Natural killer cell treated with Interleukin-12 subunit alpha and Interleukin-12 subunit beta and Interleukin-15 and Interleukin-18, amount 100 ng/mL, for 72 hours (primary cell): ENCODE measurements around the gene PYROXD2. TPM values are rescaled to one million over a fixed set of nuclear protein-coding genes. Genes with fewer than 3 reads are reported as not detected.
A peak's percentile ranks its signal among the peaks of the same experiment; 100 is the strongest.

Experiments
- ATAC-seq, 2 donors: fragments of 150-1000 bp; cut with Tn5 transposase in 1 of 2; sonication (Bioruptor Pico), chemical (Tn5 transposase) in 1 of 2; 2 replicates each; pipeline ENCODE4 v1.10.0; 2021
- DNase-seq: peaks from one replicate; pipeline ENCODE4 v3.0.0; 2022; ENCODE audit warnings: low spot score
- H3K27ac Mint-ChIP-seq, 2 donors: 1 replicate in 1 of 2; 2 replicates in 1 of 2; pipeline ENCODE4 v1.8.0; 2022; ENCODE audit warnings: mixed read lengths in 2 of 2, mild to moderate bottlenecking in 1 of 2, moderate library complexity in 1 of 2
- H3K27me3 Mint-ChIP-seq, 2 donors: 1 replicate in 1 of 2; 2 replicates in 1 of 2; pipeline ENCODE4 v1.8.0; 2022; ENCODE audit warnings: mixed read lengths in 2 of 2
- H3K36me3 Mint-ChIP-seq: one replicate; pipeline ENCODE4 v1.8.0; 2022; ENCODE audit warnings: mixed read lengths
- H3K4me1 Mint-ChIP-seq, 2 donors: 1 replicate in 1 of 2; 2 replicates in 1 of 2; pipeline ENCODE4 v1.8.0; 2022; ENCODE audit warnings: low read depth in 2 of 2, mixed read lengths in 2 of 2, mild to moderate bottlenecking in 1 of 2
- H3K4me3 Mint-ChIP-seq: one replicate; pipeline ENCODE4 v1.8.0; 2022; ENCODE audit warnings: mixed read lengths
- H3K9me3 Mint-ChIP-seq: 2 replicates; pipeline ENCODE4 v1.8.0; 2022; ENCODE audit warnings: mixed read lengths
- total RNA-seq, 2 donors: library from RNA; stranded (reverse); gene quantifications; one replicate each; pipeline ENCODE4 v1.2.3, GENCODE V29; 2022

The PYROXD2 gene
- total RNA-seq, 2 donors from 2014 or later: 6.1 to 7.2 TPM

DNA sequence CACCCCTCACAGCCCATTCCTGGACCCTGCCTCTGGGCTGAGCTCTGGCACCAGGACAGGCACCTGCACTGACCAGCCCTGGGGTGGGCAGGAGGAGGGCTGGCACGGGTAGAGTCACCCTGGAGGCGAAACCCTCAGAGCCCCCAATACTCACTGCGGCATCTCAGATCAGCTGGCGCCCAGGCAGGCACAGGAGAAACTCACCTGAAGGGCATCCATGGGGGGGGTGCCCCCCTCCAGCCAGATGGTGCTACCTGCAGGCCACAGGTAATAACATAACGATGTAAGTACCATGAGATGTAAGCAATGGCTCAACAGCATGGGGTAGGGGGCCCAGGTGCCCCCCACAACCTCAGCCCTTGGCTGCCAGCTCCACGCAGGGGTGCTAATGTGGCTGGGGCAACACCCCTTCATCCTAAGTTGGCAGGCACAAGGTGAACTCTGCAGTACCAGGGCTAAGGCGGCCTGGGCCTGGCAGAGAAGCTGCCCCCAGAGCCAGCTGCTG lies 12.1 kb upstream of the PYROXD2 start:
- no peaks in the 10 kb centered on the region for H3K27me3 Mint-ChIP-seq
- no peak overlapping the region for H3K4me3 Mint-ChIP-seq
- no peaks in the 10 kb centered on the region for H3K9me3 Mint-ChIP-seq
- no peak overlapping the region for H3K27ac Mint-ChIP-seq
- no peak for ATAC-seq
- no peaks in the 10 kb centered on the region for H3K4me1 Mint-ChIP-seq
- H3K36me3 Mint-ChIP-seq: peaks cover 15% of the 10 kb centered on the region
- DNase-seq: no peak

DNA sequence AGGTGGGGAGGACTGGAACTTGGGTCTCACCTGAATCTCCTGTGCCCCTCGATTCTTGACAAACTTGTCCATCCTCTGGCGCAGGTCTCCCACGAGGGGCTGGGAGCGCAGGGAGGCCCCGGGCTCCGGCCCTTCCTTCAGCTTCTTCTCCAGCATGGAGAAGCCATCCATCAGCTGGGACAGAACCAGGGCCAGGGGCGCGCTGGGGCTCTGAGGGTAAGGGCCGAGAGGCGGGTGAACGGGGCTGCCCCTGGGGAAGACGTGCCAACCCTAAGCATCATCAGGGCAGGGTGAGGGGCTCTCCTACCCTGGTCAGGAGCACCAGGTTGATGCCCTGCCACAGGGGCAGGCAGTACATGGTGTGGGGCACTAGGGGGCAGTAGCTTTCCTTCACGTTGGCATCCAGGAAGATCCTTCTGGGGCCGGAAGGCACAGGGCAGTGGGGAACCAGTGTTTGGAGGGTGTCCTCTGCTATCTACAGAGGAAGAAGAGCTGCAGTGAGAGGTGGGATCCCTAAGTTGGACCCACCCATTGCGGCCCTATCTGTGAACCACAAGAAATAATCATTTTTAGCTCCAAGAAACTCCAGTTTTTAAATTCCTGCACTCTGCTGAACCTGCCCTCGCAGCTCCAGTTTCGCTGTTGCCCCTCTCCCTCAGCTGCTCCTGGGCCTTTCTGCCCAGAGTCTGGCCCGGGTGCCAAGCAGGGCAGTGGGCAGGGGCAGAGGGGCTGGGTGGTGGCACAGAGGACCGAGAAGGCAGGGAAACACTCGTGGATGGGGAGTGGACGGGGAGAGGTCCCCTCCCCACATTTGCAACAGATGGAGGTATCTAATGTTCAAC lies 10.8 kb upstream of the PYROXD2 start:
- Mint-ChIP-seq H3K4me1 (no peaks in the 10 kb centered on the region), H3K4me3 (no peak overlapping the region), H3K36me3 (peaks cover 9% of the 10 kb centered on the region), H3K27me3 (no peaks in the 10 kb centered on the region), H3K27ac (no peak overlapping the region), H3K9me3 (no peaks in the 10 kb centered on the region)
- DNase-seq: no peak
- ATAC-seq: peak; percentile 52 to 57

DNA sequence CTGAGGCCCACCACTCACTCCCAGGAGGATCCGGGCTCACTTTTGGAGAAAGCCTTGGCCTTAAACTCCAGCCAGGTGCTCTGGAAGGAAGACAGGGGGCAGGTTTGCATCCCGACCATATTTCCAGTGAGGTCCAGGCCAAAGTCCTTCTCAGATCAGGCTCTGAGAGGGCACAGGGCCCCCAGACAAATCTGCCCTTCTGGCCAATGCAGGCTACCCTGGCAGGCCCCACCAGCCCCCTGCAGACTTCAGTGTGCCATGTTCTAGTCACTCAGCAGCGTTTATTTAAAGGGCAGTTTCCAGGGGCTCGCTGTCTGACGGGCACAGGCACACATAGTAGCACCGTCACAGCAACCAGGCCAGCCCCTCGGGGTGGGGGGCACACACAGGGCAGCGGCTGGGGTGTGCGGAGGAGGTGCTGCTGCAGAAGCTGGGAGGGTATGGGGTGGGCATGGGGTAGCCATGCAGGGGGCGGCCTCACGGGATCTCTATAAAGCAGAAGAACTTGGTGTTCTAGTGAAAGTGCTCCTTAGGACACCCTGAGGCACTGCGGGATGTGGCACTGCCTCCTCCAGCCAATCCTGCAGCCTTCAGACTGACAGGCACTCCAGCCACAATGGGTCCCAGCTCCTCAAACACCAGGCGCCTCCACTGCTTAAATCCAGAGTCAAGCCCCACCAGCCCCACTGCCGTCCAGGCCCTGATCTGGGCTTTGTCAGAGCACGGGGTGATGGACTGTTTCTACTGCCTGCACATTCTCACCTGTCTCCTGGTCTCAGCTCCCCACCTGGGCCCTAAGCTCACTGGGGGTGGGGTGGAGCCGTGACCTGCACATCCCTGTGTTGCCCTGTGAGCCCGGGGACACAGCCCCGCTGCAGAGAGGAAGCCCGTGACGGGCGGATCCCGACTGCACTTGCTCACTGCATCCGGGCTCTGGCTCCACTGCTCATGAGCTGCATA lies 9.6 kb upstream of the PYROXD2 start:
- H3K9me3 Mint-ChIP-seq: no peaks in the 10 kb centered on the region
- H3K4me3 Mint-ChIP-seq: no peak overlapping the region
- H3K36me3 Mint-ChIP-seq: peaks cover 6% of the 10 kb centered on the region
- ATAC-seq: no peak
- no peak overlapping the region for H3K27ac Mint-ChIP-seq
- H3K27me3 Mint-ChIP-seq: no peaks in the 10 kb centered on the region
- DNase-seq: no peak
- peaks cover 0 to 2% of the 10 kb centered on the region in 2 donors for H3K4me1 Mint-ChIP-seq

DNA sequence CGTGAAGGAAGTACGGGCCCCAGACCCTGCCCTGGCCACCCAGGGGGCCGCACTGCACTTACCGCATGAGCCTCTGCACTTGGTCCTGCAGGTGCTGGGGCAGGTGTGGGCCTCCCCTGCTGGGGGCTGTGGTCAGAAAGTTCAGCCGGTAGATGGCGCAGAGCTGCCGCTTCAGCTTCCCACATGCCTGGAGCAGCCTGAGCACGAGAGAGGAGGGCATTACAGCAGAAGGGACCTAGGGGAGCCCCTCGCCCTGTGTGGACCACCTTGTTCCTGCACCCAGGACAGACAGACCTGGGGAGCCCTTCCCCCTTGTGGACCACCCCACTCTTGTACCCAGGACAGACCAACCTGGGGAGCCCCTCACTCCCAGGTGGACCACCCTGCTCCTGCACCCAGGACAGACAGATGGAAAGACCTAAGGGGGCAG lies 8.7 kb upstream of the PYROXD2 start:
- peaks cover 0 to 2% of the 10 kb centered on the region in 2 donors for H3K4me1 Mint-ChIP-seq
- DNase-seq (no peak), ATAC-seq (peak; percentile 8 to 16)
- H3K36me3 Mint-ChIP-seq: peaks cover 6% of the 10 kb centered on the region
- no peak overlapping the region for H3K27ac Mint-ChIP-seq
- H3K4me3 Mint-ChIP-seq: no peak overlapping the region
- H3K9me3 Mint-ChIP-seq: no peaks in the 10 kb centered on the region
- H3K27me3 Mint-ChIP-seq: no peaks in the 10 kb centered on the region

DNA sequence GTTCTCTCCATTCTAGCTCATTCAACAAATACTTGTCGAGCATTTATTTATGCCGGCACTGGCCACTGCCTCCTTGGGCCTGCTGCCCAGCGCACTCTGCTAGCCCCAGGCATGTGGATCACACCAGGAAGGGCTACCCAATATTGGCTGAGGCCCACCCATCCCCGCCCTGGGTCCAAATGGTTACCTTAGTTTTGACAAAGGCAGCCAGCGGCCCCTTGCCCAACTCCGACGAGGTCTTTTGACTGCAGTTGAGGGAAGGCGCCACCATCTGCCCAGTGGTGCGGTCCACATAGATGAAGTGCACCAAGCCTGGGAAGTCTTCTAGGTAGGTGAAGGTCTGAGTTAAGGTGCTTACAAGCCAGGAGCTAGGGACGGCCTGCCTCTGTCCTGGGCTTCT lies 7.2 kb upstream of the PYROXD2 start:
- DNase-seq: no peak
- Mint-ChIP-seq H3K27me3 (no peaks in the 10 kb centered on the region), H3K4me3 (no peak overlapping the region), H3K27ac (no peak overlapping the region), H3K9me3 (no peaks in the 10 kb centered on the region), H3K36me3 (peaks cover 6% of the 10 kb centered on the region), H3K4me1 (peaks cover 0 to 2% of the 10 kb centered on the region in 2 donors)
- no peak for ATAC-seq

DNA sequence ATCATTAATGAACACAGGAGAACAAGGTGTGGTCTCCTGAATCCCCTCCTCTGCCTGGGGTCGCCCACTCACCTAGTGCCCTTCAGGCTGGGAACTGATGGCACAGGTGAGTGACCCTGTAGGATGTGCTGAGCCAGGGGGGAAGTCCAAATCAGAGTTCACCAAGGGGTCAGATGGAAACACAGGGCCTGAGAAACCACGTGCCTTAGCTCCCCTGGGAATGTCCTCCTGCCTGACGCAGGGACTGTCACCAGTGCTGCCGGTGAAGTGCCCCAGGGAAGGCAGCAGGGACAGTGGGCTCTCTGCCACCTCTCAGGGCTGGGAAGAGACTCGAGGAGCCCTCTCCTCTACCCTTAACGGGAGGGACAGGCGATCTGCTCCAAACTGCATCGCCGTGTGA lies 5.8 kb upstream of the PYROXD2 start:
- ATAC-seq (no peak), DNase-seq (no peak)
- no peaks in the 10 kb centered on the region for H3K27me3 Mint-ChIP-seq
- peaks cover 6% of the 10 kb centered on the region for H3K36me3 Mint-ChIP-seq
- peaks cover 0 to 2% of the 10 kb centered on the region in 2 donors for H3K4me1 Mint-ChIP-seq
- H3K27ac Mint-ChIP-seq: no peak overlapping the region
- no peak overlapping the region for H3K4me3 Mint-ChIP-seq
- H3K9me3 Mint-ChIP-seq: no peaks in the 10 kb centered on the region

DNA sequence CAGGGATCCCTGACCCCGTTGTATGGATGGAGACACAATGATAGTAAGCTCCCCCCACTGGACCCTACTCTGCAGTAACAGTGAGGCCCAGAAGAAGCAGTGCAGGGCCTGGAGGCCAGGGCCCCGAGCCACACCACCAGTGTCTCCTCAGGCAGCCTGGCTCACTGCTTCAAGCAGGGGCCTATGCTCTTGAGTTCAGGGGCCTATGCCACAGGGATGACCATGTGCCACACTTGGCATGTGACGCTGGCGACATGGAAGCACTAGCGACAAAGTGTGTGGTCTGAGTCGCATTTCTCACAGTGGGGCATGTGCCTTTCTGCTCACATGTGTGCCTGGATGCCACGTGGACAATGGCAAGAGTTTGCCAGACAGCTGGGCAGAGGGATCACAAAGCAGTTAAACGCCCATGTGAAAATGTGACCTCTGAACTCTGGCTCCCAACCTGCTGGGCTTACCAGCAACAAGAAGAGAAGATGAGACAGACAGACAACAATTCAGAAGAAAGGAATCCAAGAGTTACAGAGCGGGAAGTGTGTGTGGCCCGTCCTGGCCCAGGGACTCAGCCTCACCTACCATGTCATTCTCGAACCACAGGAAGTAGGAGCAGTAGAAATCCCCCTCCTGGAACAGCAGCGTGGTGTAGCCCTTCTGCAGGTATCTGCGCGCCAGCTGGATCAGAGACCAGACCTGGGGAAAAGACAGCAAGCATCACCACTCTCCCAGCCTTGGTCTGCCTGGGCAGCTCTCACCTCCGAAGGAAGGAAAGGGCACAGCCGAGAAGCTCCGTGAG lies 4.7 kb upstream of the PYROXD2 start:
- Mint-ChIP-seq H3K4me1 (peaks cover 5 to 7% of the 10 kb centered on the region in 2 donors), H3K27ac (no peak overlapping the region), H3K9me3 (no peaks in the 10 kb centered on the region), H3K27me3 (no peaks in the 10 kb centered on the region), H3K4me3 (no peak overlapping the region), H3K36me3 (peaks cover 6% of the 10 kb centered on the region)
- ATAC-seq (no peak), DNase-seq (no peak)

DNA sequence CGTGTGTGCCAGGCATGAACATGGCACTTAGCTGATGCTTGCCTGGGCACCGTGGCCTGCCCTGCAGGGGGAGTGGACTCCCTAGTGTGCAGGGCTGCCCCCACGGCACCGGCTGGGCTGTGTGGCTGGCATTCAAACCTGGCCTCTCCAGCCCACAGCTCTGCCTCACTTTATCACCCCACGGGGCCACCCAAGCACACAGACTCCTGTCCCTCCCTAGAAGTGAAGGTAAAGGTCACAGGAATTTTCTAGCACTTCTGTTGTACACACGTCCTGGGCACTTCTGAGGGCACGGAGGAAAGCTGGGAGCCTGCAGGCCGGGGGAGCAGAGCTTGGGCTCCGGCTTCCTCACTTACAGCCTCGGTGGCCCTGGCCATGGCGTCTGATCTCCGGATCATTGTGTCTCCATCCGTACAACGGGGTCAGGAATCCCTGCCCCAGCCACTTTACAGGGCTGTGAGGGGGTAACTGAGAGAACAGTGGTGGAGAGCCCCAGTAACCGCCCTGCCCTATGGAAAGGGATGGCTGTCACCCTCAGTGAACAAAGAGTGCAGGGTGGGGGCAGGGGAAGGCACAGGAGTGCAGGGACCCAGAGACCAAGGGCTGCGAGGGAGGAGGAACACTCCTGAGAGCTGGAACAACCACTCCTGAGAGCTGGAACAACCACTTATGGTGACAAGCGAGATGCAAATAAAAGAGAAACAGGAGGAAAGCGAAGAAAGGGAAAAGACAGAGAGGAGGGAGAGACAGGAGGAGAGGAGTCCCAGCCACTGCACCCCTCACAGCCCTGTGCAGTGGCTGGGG lies 3.9 kb upstream of the PYROXD2 start:
- Mint-ChIP-seq H3K27me3 (no peaks in the 10 kb centered on the region), H3K4me3 (no peak overlapping the region), H3K27ac (no peak overlapping the region), H3K4me1 (peaks cover 11 to 14% of the 10 kb centered on the region in 2 donors), H3K9me3 (no peaks in the 10 kb centered on the region), H3K36me3 (peaks cover 6% of the 10 kb centered on the region)
- no peak for DNase-seq
- no peak for ATAC-seq

DNA sequence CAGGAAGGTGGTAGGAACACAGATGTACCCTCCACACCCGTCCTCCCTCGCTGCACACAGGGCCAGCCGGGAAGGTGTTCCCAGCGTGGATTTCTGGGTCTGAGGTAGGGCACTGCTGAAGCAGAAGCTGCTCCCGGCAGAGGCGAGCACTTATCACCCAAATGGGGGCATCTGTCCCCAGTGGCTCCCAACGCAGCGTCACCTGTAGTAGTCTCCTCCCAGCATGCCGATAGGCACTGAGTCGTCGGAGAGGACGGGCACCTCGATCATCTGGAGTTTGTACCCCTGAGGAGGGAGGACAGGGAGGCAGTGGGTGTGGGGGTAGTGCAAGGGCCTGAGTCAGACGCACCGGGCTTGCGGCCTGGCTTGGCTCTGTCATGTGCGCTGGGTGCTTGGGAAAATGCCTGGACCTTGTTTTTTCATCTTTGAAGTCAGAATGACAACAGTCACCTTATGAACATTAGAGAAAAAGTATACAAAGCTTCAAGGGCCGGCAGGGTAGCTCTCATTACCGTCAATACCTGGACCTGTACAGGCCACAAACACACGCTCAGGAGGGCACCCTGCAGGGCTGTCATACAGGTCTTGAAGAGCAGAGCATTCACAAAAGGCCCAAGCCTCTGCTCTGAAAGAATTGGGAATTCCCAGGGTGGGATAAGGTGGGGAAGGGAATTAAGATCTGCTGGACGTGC lies 3.1 kb upstream of the PYROXD2 start:
- Mint-ChIP-seq H3K27ac (no peak overlapping the region), H3K4me1 (peaks cover 11 to 14% of the 10 kb centered on the region in 2 donors), H3K9me3 (no peaks in the 10 kb centered on the region), H3K4me3 (no peak overlapping the region), H3K36me3 (peaks cover 6% of the 10 kb centered on the region), H3K27me3 (no peaks in the 10 kb centered on the region)
- no peak for DNase-seq
- no peak for ATAC-seq

DNA sequence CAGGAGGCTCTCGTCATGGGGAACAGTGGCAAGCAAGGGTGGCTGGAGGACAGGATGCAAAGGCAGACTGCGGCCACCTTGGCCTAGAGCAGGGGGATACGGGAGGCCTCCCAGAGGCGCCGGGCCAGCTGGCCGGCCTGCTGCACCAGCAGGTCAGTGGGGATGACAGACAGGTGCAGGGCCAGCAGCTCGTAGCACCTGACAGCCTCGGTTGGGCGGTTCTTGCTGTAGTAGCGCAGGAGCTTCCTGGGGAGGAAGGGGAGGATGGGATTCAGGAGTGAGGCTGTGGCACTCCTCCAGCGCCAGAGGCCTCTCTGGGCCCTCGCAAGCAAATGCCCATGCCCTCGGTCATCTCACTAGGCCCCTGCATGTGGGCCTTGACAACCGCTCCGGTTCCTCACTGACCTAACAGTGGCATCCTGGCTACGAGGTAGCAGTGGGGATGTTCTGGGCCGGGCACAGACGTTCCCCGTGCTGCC lies 2.5 kb upstream of the PYROXD2 start:
- Mint-ChIP-seq H3K9me3 (no peaks in the 10 kb centered on the region), H3K36me3 (peaks cover 6% of the 10 kb centered on the region), H3K4me1 (peaks cover 11 to 14% of the 10 kb centered on the region in 2 donors), H3K4me3 (no peak overlapping the region), H3K27me3 (no peaks in the 10 kb centered on the region), H3K27ac (no peak overlapping the region)
- no peak for ATAC-seq
- DNase-seq: no peak

DNA sequence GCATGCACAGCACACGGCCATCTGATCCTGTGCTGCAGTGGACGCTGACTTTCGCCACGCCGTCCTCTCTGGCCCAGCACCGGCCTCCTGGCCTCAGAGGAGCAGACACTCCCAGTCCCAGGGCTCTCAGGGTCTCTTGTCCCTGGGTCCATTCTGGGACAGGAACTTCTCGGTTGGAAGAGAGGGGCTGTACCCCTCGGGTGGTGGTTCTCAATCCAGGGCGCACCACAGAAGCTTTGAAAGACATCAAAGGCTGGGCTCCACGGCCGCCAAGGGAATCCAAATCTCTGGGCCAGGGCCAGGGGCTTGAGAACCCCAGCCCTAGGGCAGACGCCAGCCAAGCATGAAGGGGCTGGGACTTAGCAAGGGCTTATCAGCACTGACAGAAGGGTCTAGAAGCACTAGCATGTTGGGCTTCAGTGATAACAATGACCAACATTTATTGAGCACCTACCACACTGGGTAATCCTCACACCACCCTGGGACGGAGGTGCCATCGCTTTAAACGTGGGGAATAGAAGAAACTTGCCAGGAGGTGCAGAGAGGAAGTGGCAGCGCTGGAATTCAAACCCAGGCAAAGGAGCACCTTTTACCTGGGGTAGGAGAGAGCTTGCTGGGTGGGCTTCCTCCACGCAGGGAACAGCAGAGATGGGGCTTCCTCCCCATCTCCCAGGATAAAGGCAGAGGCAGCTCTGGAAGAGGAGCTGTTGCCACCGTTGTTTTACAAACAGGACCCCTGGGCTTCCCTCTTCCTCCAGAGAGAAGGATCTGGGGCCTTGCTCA lies 1.8 kb upstream of the PYROXD2 start:
- Mint-ChIP-seq H3K4me3 (no peak overlapping the region), H3K36me3 (peaks cover 6% of the 10 kb centered on the region), H3K27me3 (no peaks in the 10 kb centered on the region), H3K4me1 (peaks cover 11 to 14% of the 10 kb centered on the region in 2 donors), H3K27ac (no peak overlapping the region), H3K9me3 (no peaks in the 10 kb centered on the region)
- DNase-seq: no peak
- no peak for ATAC-seq
